GM04503 (cell line): ENCODE results near the gene DENND10.
"Not testable (repeated sequence)": the region's sequence is repeated elsewhere in the genome, so short reads cannot be mapped to it uniquely, and the experiment has no call there.

Experiments used
- DNase-seq: peaks from one replicate; pipeline ENCODE4 v3.0.0-alpha.2; 2012; ENCODE audit warnings: low read depth

DENND10 gene

GRCh38 chr10:119098576-119098975, 5.3 kb upstream of the DENND10 start:
- DNase-seq: no peak

GRCh38 chr10:119100434-119101238, 3.3 kb upstream of the DENND10 start:
- no peak for DNase-seq

- DNase-seq: no peak
These were observed 2.4 kb upstream of the DENND10 start for GRCh38 chr10:119101366-119102098.

GRCh38 chr10:119103241-119103902, 541 bp upstream of the DENND10 start:
- no peak for DNase-seq

- no peak for DNase-seq
These were observed 722 bp downstream of the DENND10 start for GRCh38 chr10:119104654-119105015.

- no peak for DNase-seq
These were observed 1.2 kb downstream of the DENND10 start for GRCh38 chr10:119105155-119105554.

GRCh38 chr10:119105899-119106298, 2.0 kb downstream of the DENND10 start:
- DNase-seq: not testable (repeated sequence)

GRCh38 chr10:119107106-119107505, 3.2 kb downstream of the DENND10 start:
- not testable (repeated sequence) for DNase-seq

- not testable (repeated sequence) for DNase-seq
These were observed 3.9 kb downstream of the DENND10 start for GRCh38 chr10:119107771-119108170.

GRCh38 chr10:119112056-119112455, 8.1 kb downstream of the DENND10 start:
- DNase-seq: peak; percentile 63

GRCh38 chr10:119113751-119114732, 10.1 kb downstream of the DENND10 start:
- DNase-seq: peak; percentile 94

GRCh38 chr10:119115926-119116325, 12.0 kb downstream of the DENND10 start:
- no peak for DNase-seq

- DNase-seq: no peak
These were observed 12.5 kb downstream of the DENND10 start for GRCh38 chr10:119116326-119116951.

GRCh38 chr10:119118231-119118630, 14.3 kb downstream of the DENND10 start:
- no peak for DNase-seq

GRCh38 chr10:119119400-119119799, 15.5 kb downstream of the DENND10 start:
- no peak for DNase-seq

- DNase-seq: peak; percentile 47
These were observed 16.5 kb downstream of the DENND10 start for GRCh38 chr10:119120413-119120867.

GRCh38 chr10:119120875-119121274, 17.0 kb downstream of the DENND10 start:
- DNase-seq: no peak

- no peak for DNase-seq
These were observed 22.0 kb downstream of the DENND10 start for GRCh38 chr10:119125942-119126341.

GRCh38 chr10:119129721-119130120, 25.8 kb downstream of the DENND10 start:
- no peak for DNase-seq

- no peak for DNase-seq
These were observed 27.8 kb downstream of the DENND10 start for GRCh38 chr10:119131512-119132240.
